Liver (tissue), 3 donors: ENCODE data around the gene ARCN1.

Experiments used
- ATF3 ChIP-seq: IDR thresholded peaks from 2 replicates; pipeline ENCODE4 v1.6.1; 2016; ENCODE audit warnings: antibody characterized with exemption
- CTCF ChIP-seq: fragments of 150-350 bp; IDR thresholded peaks from 2 replicates; pipeline ENCODE4 v1.5.1; 2017; ENCODE audit warnings: improper control_type of control experiment, low read depth, low read length; ENCODE audit not compliant: missing input control
- EGR1 ChIP-seq, 2 donors: IDR thresholded peaks; 2 replicates each; pipeline ENCODE4 v1.6.1; 2016 to 2018; ENCODE audit warnings: antibody characterized with exemption in 2 of 2, low read depth in 2 of 2
- FOXA1 ChIP-seq: IDR thresholded peaks from 2 replicates; pipeline ENCODE4 v1.6.1; 2016; ENCODE audit warnings: antibody characterized with exemption
- HNF4A ChIP-seq, 2 donors: conservative IDR thresholded peaks; 2 replicates each; pipeline ENCODE4 v1.6.1; 2016; ENCODE audit warnings: antibody characterized with exemption in 2 of 2, mild to moderate bottlenecking in 2 of 2
- MAX ChIP-seq: IDR thresholded peaks from 2 replicates; pipeline ENCODE4 v1.6.1; 2016; ENCODE audit warnings: antibody characterized with exemption
- NR2F2 ChIP-seq: IDR thresholded peaks from 2 replicates; pipeline ENCODE4 v1.6.1; 2016; ENCODE audit warnings: antibody characterized with exemption
- REST ChIP-seq: IDR thresholded peaks from 2 replicates; pipeline ENCODE4 v1.6.1; 2016; ENCODE audit warnings: antibody characterized with exemption, mild to moderate bottlenecking
- TAF1 ChIP-seq: conservative IDR thresholded peaks from 2 replicates; pipeline ENCODE4 v1.6.1; 2016; ENCODE audit warnings: antibody characterized with exemption, mild to moderate bottlenecking
- YY1 ChIP-seq: IDR thresholded peaks from 2 replicates; pipeline ENCODE4 v1.6.1; 2016; ENCODE audit warnings: antibody characterized with exemption, mild to moderate bottlenecking
- ZBTB33 ChIP-seq: IDR thresholded peaks from 2 replicates; pipeline ENCODE4 v1.6.1; 2016; ENCODE audit warnings: antibody characterized with exemption
- donor health status: healthy.
- donor health status: healthy.

GRCh38 chr11:118643142-118643994 is 71.2 kb downstream of the ARCN1 start:
- no peak for TF ChIP-seq TAF1
- no peak for TF ChIP-seq CTCF
- TF ChIP-seq MAX, result no peak
- TF ChIP-seq ATF3, result no peak
- no peak for TF ChIP-seq HNF4A (conservative IDR thresholded peaks at IDR 0.05)
- no peak for TF ChIP-seq ZBTB33
- no peak for TF ChIP-seq YY1
- TF ChIP-seq EGR1 (IDR thresholded peaks at IDR 0.05; ENCODE audit: low read depth in 2 of 2), result no peak
- TF ChIP-seq REST, result no peak
- TF ChIP-seq NR2F2, result no peak
- TF ChIP-seq FOXA1, result no peak
